ENCODE data around the gene CDC25B. TPM values are rescaled to one million over a fixed set of nuclear protein-coding genes. Genes with fewer than 3 reads are reported as not detected.

The CDC25B gene
- total and polyA plus RNA-seq, 2 of the 13 experiments (the other 11 are each of a cell fraction or from before 2014, with no cell fraction given): 14.5 to 19.4 TPM

GRCh38 chr20:3781153-3781910 lies 14.8 kb upstream of the CDC25B start, which contains the start of gene SPEF1 (continued):
- TF ChIP-seq SNAPC4 (CRISPR knock-in tag; IDR thresholded peaks at IDR 0.05) (0 out of 2 replicates have a peak, but pooled peaks have one; percentile 39), IRX3 (CRISPR knock-in tag; IDR thresholded peaks at IDR 0.05; ENCODE audit: borderline replicate concordance, low read depth) (no peak), MED1 (CRISPR knock-in tag; IDR thresholded peaks at IDR 0.05) (no peak; the same call in 1 of the 2 replicates), GATA4 (IDR thresholded peaks at IDR 0.05; ENCODE audit: borderline replicate concordance, low read depth) (no peak), MTA1 (CRISPR knock-in tag; IDR thresholded peaks at IDR 0.05; ENCODE audit: borderline replicate concordance) (peak; percentile 62; the same call in 1 of the 2 replicates), HNRNPH1 (optimal IDR thresholded peaks at IDR 0.05; ENCODE audit: low read depth, low read length) (peak; percentile 55), ZNF607 (CRISPR knock-in tag; IDR thresholded peaks at IDR 0.05; ENCODE audit: borderline replicate concordance) (peak; percentile 85), CBX2 (IDR thresholded peaks at IDR 0.05; ENCODE audit: low read depth, low read length) (no peak), CBX2 (CRISPR knock-in tag; IDR thresholded peaks at IDR 0.05; ENCODE audit: low read depth) (no peak), ZMYM4 (CRISPR knock-in tag; IDR thresholded peaks at IDR 0.05) (peak; percentile 53; the same call in 1 of the 2 replicates), ZNF18 (CRISPR knock-in tag; IDR thresholded peaks at IDR 0.05; ENCODE audit: insufficient replicate concordance) (no peak), CTCF (CRISPR knock-in tag; IDR thresholded peaks at IDR 0.05) (peak; percentile 79), E2F2 (CRISPR knock-in tag; IDR thresholded peaks at IDR 0.05; ENCODE audit: borderline replicate concordance) (no peak), ZNF280D (CRISPR knock-in tag; IDR thresholded peaks at IDR 0.05) (no peak)

All from HepG2 (cell line).